SH-SY5Y (cell line): ENCODE data around the gene TIMP1.

Experiments used
- GATA2 ChIP-seq: IDR thresholded peaks from 2 replicates; pipeline ENCODE4 v1.6.1; 2011; ENCODE audit warnings: mild to moderate bottlenecking, low read depth, low read length
- GATA3 ChIP-seq: IDR thresholded peaks from 2 replicates; pipeline ENCODE4 v1.6.1; 2011; ENCODE audit warnings: low read depth, mild to moderate bottlenecking, low read length, moderate library complexity

GRCh38 chrX:47587906-47588735 lies 5.9 kb downstream of the TIMP1 start:
- TF ChIP-seq GATA2 (no peak), GATA3 (no peak)
